GM23248 (cell line): Measurements from ENCODE around the gene LONP2. TPM values are rescaled to one million over a fixed set of nuclear protein-coding genes. Genes with fewer than 3 reads are reported as not detected.
"Not testable (repeated sequence)": the region's sequence is repeated elsewhere in the genome, so short reads cannot be mapped to it uniquely, and the experiment has no call there.

ENCODE experiments used
- DNase-seq: peaks from one replicate; pipeline ENCODE4 v3.0.0-alpha.2; 2015
- H2AFZ ChIP-seq: fragments of 200-600 bp; sonication (generic); 2 replicates; pipeline ENCODE4 v1.6.1; 2016; ENCODE audit warnings: antibody characterized with exemption
- H3F3A ChIP-seq: fragments of 200-600 bp; sonication (generic); 2 replicates; pipeline ENCODE4 v1.6.1; 2016; ENCODE audit warnings: mild to moderate bottlenecking, antibody characterized with exemption, mixed run types; ENCODE audit not compliant: insufficient read depth
- H3K27ac ChIP-seq: fragments of 200-600 bp; sonication (generic); 2 replicates; pipeline ENCODE4 v1.5.1; 2016; ENCODE audit warnings: mild to moderate bottlenecking
- H3K27me3 ChIP-seq: fragments of 200-600 bp; sonication (generic); replicated peaks from 2 replicates; pipeline ENCODE4 v1.6.1; 2016; ENCODE audit warnings: mild to moderate bottlenecking; ENCODE audit not compliant: insufficient read depth
- H3K36me3 ChIP-seq: fragments of 200-600 bp; sonication (generic); 2 replicates; pipeline ENCODE4 v1.6.1; 2016; ENCODE audit warnings: low read depth, mild to moderate bottlenecking
- H3K4me1 ChIP-seq: fragments of 200-600 bp; sonication (generic); 2 replicates; pipeline ENCODE4 v1.6.1; 2016; ENCODE audit warnings: mild to moderate bottlenecking; ENCODE audit not compliant: insufficient read depth
- H3K4me2 ChIP-seq: fragments of 200-600 bp; sonication (generic); one replicate; pipeline ENCODE4 v1.6.1; 2016; ENCODE audit warnings: mild to moderate bottlenecking; ENCODE audit not compliant: unreplicated experiment
- H3K4me3 ChIP-seq: fragments of 200-600 bp; sonication (generic); 2 replicates; pipeline ENCODE4 v1.5.1; 2016; ENCODE audit warnings: mild to moderate bottlenecking
- H3K79me2 ChIP-seq: fragments of 200-600 bp; sonication (generic); 2 replicates; pipeline ENCODE4 v1.6.1; 2016; ENCODE audit warnings: mild to moderate bottlenecking; ENCODE audit not compliant: insufficient read depth
- H3K9ac ChIP-seq: fragments of 200-600 bp; sonication (generic); 2 replicates; pipeline ENCODE4 v1.6.1; 2016; ENCODE audit warnings: mild to moderate bottlenecking
- H3K9me2 ChIP-seq: fragments of 200-600 bp; sonication (generic); 2 replicates; pipeline ENCODE4 v1.6.1; 2016; ENCODE audit warnings: mixed run types, mild to moderate bottlenecking, moderate library complexity; ENCODE audit not compliant: insufficient read depth
- H3K9me3 ChIP-seq: fragments of 200-600 bp; sonication (generic); one replicate; pipeline ENCODE4 v1.6.1; 2017; ENCODE audit warnings: low read depth
- H4K20me1 ChIP-seq: fragments of 200-600 bp; sonication (generic); 2 replicates; pipeline ENCODE4 v1.6.0; 2016; ENCODE audit not compliant: insufficient read depth
- EZH2 ChIP-seq: fragments of 200-600 bp; sonication (generic); IDR thresholded peaks from 2 replicates; pipeline ENCODE4 v1.6.1; 2018; ENCODE audit warnings: antibody characterized with exemption, mild to moderate bottlenecking; ENCODE audit not compliant: insufficient read depth, poor library complexity, severe bottlenecking
- EZH2phosphoT487 ChIP-seq: fragments of 200-600 bp; sonication (generic); IDR thresholded peaks from 2 replicates; pipeline ENCODE4 v1.6.1; 2018; ENCODE audit warnings: antibody characterized with exemption, moderate library complexity, mild to moderate bottlenecking, low read depth; ENCODE audit not compliant: insufficient read depth
- WGBS, 2 experiments: methylation state at CpG; one replicate each; pipeline ENCODE4 v1.1.6; 2015 to 2017; ENCODE audit warnings: low lambda C conversion rate in 2 of 2, low coverage in 1 of 2; ENCODE audit errors: missing lambda C conversion rate in 2 of 2; 5-methylcytosine and 5-hydroxymethylcytosine counted together
- in situ Hi-C: fragments of 300-500 bp; cut with MboI; formaldehyde crosslinking; loops from 2 replicates; pipeline ENCODE4 v1.15.0; 2020
- polyA plus RNA-seq: library from polyadenylated mRNA; unstranded; fragments of >200 nt; fragmentation: Nextera tagmentation; extraction: Ambion mirVana; gene quantifications from 2 replicates; pipeline ENCODE4 v1.2.1, GENCODE V29; 2016
- total RNA-seq: library from RNA; depleted of rRNA; stranded (reverse); fragments of >200 nt; shearing (Covaris generic); gene quantifications from 2 replicates; pipeline ENCODE4 v1.2.3, GENCODE V29; 2014; rRNA removed

The LONP2 gene
- total and polyA plus RNA-seq, 2 experiments from 2014 or later, result 46.5 to 53.9 TPM

DNA sequence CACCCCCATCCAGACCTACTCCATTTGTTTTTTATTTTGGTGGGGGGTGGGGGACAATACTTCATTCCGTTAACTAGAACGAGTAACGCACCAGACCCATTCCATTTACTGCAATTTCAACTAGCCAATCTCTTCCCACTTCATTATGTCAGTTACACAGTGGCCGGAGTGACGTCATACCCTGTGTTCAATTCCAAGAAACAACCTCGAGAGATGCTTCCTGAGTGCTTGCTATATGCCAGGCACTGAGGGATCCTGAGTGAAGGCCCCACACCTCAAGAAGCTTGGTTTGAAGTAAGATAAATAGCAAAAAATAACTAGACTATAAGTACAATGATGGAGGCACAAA, 150.2 kb downstream of the LONP2 start:
- Histone ChIP-seq H2AFZ (peak overlapping the region; percentile 93), H3K36me3 (no peaks in the 10 kb centered on the region), H4K20me1 (no peaks in the 10 kb centered on the region), H3K9me2 (no peaks in the 10 kb centered on the region), H3K4me3 (no peak overlapping the region), H3K4me2 (peak overlapping the region; percentile 64), H3K27ac (peak overlapping the region; percentile 89), H3K27me3 (no peaks in the 10 kb centered on the region), H3K4me1 (peaks cover 15% of the 10 kb centered on the region), H3K9me3 (no peaks in the 10 kb centered on the region), H3K9ac (peak overlapping the region; percentile 76), H3F3A (peaks cover 25% of the 10 kb centered on the region), H3K79me2 (no peaks in the 10 kb centered on the region)
- TF ChIP-seq EZH2phosphoT487 (no peak), EZH2 (no peak)
- in situ Hi-C loops, result no loop called here
- peak; percentile 52 for DNase-seq
- 62 to 65% methylated on average over 6 of the region's 6 CpGs for WGBS, 2 experiments

DNA sequence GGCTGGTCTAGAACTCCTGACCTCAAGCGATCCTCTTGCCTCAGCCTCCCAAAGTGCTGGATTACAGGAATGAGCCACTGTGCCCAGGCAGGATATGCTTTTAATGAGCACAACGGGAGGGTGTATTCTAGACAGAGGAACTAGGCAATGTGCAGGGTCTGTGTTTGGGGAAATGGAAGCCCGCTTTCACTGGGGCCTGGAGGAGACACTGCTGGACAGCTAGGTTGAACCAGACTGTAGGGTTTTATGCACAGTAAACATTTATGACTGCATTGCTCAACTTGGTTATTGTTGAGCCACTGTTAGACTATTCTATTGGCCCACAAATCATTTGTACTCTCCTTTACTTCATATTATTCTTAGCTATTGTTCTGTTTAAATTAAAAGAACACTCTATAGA, 151.3 kb downstream of the LONP2 start:
- no peak for DNase-seq
- TF ChIP-seq EZH2phosphoT487 (no peak), EZH2 (no peak)
- Histone ChIP-seq H3K9me3 (no peaks in the 10 kb centered on the region), H2AFZ (no peak overlapping the region), H3K4me3 (no peak overlapping the region), H3K36me3 (no peaks in the 10 kb centered on the region), H3K4me1 (peaks cover 15% of the 10 kb centered on the region), H3K27me3 (no peaks in the 10 kb centered on the region), H3K9me2 (no peaks in the 10 kb centered on the region), H3K9ac (no peak overlapping the region), H3K27ac (no peak overlapping the region), H3F3A (peaks cover 25% of the 10 kb centered on the region), H3K79me2 (no peaks in the 10 kb centered on the region), H4K20me1 (no peaks in the 10 kb centered on the region), H3K4me2 (no peak overlapping the region)
- in situ Hi-C loops, result no loop called here
- WGBS, 2 experiments, result 59 to 74% methylated on average over 3 of the region's 3 CpGs

GRCh38 chr16:48402547-48402946, 158.4 kb downstream of the LONP2 start:
- H3F3A ChIP-seq, H3K4me1 ChIP-seq, in situ Hi-C loops, H3K4me3 ChIP-seq, H3K79me2 ChIP-seq, H4K20me1 ChIP-seq, H3K27ac ChIP-seq, H3K4me2 ChIP-seq, H3K9me3 ChIP-seq, H3K9ac ChIP-seq, H3K9me2 ChIP-seq, DNase-seq, H3K36me3 ChIP-seq, H3K27me3 ChIP-seq, H2AFZ ChIP-seq: not testable (repeated sequence)
- 87 to 89% methylated on average over 8 of the region's 8 CpGs for WGBS, 2 experiments

GRCh38 chr16:48405153-48405552, 161.1 kb downstream of the LONP2 start:
- peaks cover 7% of the 10 kb centered on the region for H3F3A ChIP-seq
- WGBS, 2 experiments, result 100% methylated on average over 1 of the region's 1 CpG
- H3K4me3 ChIP-seq, result no peak overlapping the region
- no peaks in the 10 kb centered on the region for H3K9me2 ChIP-seq
- in situ Hi-C loops, result no loop called here
- no peak overlapping the region for H3K4me2 ChIP-seq
- H3K9ac ChIP-seq, result no peak overlapping the region
- H3K79me2 ChIP-seq, result no peaks in the 10 kb centered on the region
- H4K20me1 ChIP-seq, result no peaks in the 10 kb centered on the region
- no peak for DNase-seq
- H3K36me3 ChIP-seq, result no peaks in the 10 kb centered on the region
- no peaks in the 10 kb centered on the region for H3K27me3 ChIP-seq
- TF ChIP-seq EZH2phosphoT487 (no peak), EZH2 (no peak)
- no peak overlapping the region for H3K27ac ChIP-seq
- no peaks in the 10 kb centered on the region for H3K9me3 ChIP-seq
- H3K4me1 ChIP-seq, result peaks cover 14% of the 10 kb centered on the region
- H2AFZ ChIP-seq, result no peak overlapping the region

DNA sequence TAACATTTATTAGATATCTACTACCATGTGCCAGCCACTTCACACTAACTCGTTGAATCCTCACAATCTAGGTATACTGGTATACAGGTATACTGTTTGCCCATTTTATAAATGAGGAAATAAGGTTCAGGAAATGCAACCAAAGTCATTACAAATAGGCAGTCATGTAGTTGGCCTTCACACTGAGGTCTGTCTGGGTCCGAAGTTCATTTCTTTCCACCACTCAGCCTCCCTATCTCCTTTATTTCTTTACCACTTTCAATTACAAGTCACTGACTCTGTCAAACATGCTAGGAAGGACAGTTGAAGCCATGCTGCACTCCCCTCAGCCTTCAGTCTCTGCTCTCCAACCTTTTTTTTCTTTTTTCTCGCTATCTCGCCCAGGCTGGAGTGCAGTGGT, 161.8 kb downstream of the LONP2 start:
- Histone ChIP-seq H3K9ac (no peak overlapping the region), H3K36me3 (no peaks in the 10 kb centered on the region), H3K4me3 (no peak overlapping the region), H4K20me1 (no peaks in the 10 kb centered on the region), H3K27me3 (no peaks in the 10 kb centered on the region), H3K4me1 (peaks cover 18% of the 10 kb centered on the region), H3F3A (peaks cover 7% of the 10 kb centered on the region), H3K4me2 (no peak overlapping the region), H3K9me3 (no peaks in the 10 kb centered on the region), H2AFZ (no peak overlapping the region), H3K9me2 (no peaks in the 10 kb centered on the region), H3K27ac (no peak overlapping the region), H3K79me2 (no peaks in the 10 kb centered on the region)
- in situ Hi-C loops, result no loop called here
- no peak for DNase-seq
- TF ChIP-seq EZH2phosphoT487 (no peak), EZH2 (no peak)
- WGBS, 2 experiments, result 91 to 94% methylated on average over 4 of the region's 4 CpGs

Other genes with a start within 250 kb of the LONP2 start
- not detected in 2 replicates for gene ABCC12, start 88.3 kb upstream of the LONP2 start, total RNA-seq
- gene ABCC12, start 88.3 kb upstream of the LONP2 start, polyA plus RNA-seq, result not detected in 2 replicates
- gene ABCC11, start 3.2 kb downstream of the LONP2 start, total RNA-seq, result 0.76 TPM in 1 of 2 replicates, not detected in the other
- gene ABCC11, start 3.2 kb downstream of the LONP2 start, polyA plus RNA-seq, result 0.23 and 0.29 TPM in 2 replicates
- gene SIAH1, start 141.1 kb downstream of the LONP2 start, total RNA-seq, result 24.4 and 24.9 TPM in 2 replicates
- gene SIAH1, start 141.1 kb downstream of the LONP2 start, polyA plus RNA-seq, result 29.9 and 31.0 TPM in 2 replicates